ENCODE measurements around the gene KCNMA1. TPM values are rescaled to one million over a fixed set of nuclear protein-coding genes. Genes with fewer than 3 reads are reported as not detected.
A peak's percentile ranks its signal among the peaks of the same experiment; 100 is the strongest.

Gene KCNMA1
- total and polyA plus RNA-seq, 10 of the 15 experiments (the other 5 are each of a cell fraction or from before 2014, with no cell fraction given): 8.5 to 77.0 (median 21.3) TPM

- ChIA-PET CTCF (no interaction called here), SMC1A (ENCODE audit: uncharacterized antibody, unreplicated experiment) (no interaction called here), RAD21 (ENCODE audit: unreplicated experiment) (no interaction called here), POLR2A (no interaction called here)
- no peaks in the 10 kb centered on the region for H4K20me1 ChIP-seq (ENCODE audit: control insufficient read depth, insufficient read depth)
- H3K79me2 ChIP-seq (ENCODE audit: control insufficient read depth, insufficient read depth, low read length): no peaks in the 10 kb centered on the region
- intact Hi-C loops (cut with micrococcal nuclease; ENCODE audit: unreplicated experiment) (no loop called here), in situ Hi-C loops (cut with MboI) (no loop called here)
- H3K9ac ChIP-seq (ENCODE audit: control insufficient read depth, insufficient read depth, low read length): no peak overlapping the region
- H3K4me1 ChIP-seq (ENCODE audit: control insufficient read depth, insufficient read depth, low read length): no peaks in the 10 kb centered on the region
- ATAC-seq (peak; percentile 46), DNase-seq (ENCODE audit: low read depth, low spot score) (no peak), FAIRE-seq (no peak)
- no peak overlapping the region for H3K4me2 ChIP-seq (ENCODE audit: control insufficient read depth, insufficient read depth)
- no peaks in the 10 kb centered on the region for H3K27me3 ChIP-seq (replicated peaks in 1 of 2; ENCODE audit: control insufficient read depth in 2 of 2, insufficient read depth in 2 of 2, low read length in 1 of 2)
- no TSS peak for BruUV-seq (replicated peaks)
- no peak overlapping the region for H3K4me3 ChIP-seq
- H3K27ac ChIP-seq (ENCODE audit: control insufficient read depth, insufficient read depth): no peak overlapping the region
- WGBS (ENCODE audit: insufficient coverage, insufficient replicate concordance, low lambda C conversion rate, missing lambda C conversion rate): 28% methylated on average over 8 of the region's 8 CpGs
- H2AFZ ChIP-seq (ENCODE audit: control insufficient read depth, low read depth, low read length): no peak overlapping the region
- H3K36me3 ChIP-seq (ENCODE audit: control insufficient read depth in 2 of 2, insufficient read depth in 2 of 2, low read length in 1 of 2): no peaks in the 10 kb centered on the region
- 0 out of 2 replicates have a peak, but pooled peaks have one; percentile 20 for TF ChIP-seq IKZF1 (conservative IDR thresholded peaks at IDR 0.05)
- no peak for TF ChIP-seq GABPA (IDR thresholded peaks at IDR 0.05; ENCODE audit: low read depth)
- peak; percentile 48; the same call in 1 of the 2 replicates for TF ChIP-seq EED (IDR thresholded peaks at IDR 0.05; ENCODE audit: low read depth)
- no peaks in the 10 kb centered on the region for H3K9me3 ChIP-seq (replicated peaks; ENCODE audit: control insufficient read depth, insufficient read depth, low read length)
These were observed 518.9 kb downstream of the KCNMA1 start for GRCh38 chr10:77118603-77119282.

GRCh38 chr10:77117501-77117900 lies 520.1 kb downstream of the KCNMA1 start:
- H3K4me3 ChIP-seq: no peak overlapping the region
- intact Hi-C loops (cut with micrococcal nuclease; ENCODE audit: unreplicated experiment) (no loop called here), in situ Hi-C loops (cut with MboI) (no loop called here)
- no peak for TF ChIP-seq EGR1 (IDR thresholded peaks at IDR 0.05; ENCODE audit: borderline replicate concordance in 1 of 2, low read depth in 2 of 2, low read length in 2 of 2)
- TF ChIP-seq ZBED1 (IDR thresholded peaks at IDR 0.05; ENCODE audit: borderline replicate concordance): no peak
- no peak for TF ChIP-seq ETV6 (conservative IDR thresholded peaks at IDR 0.05 in 1 of 2, IDR thresholded peaks at IDR 0.05 in 1 of 2; ENCODE audit: borderline replicate concordance in 1 of 2, low read depth in 1 of 2)
- TF ChIP-seq CBX3 (IDR thresholded peaks at IDR 0.05; ENCODE audit: borderline replicate concordance, low read depth): no peak
- no peak for TF ChIP-seq IKZF2 (IDR thresholded peaks at IDR 0.05)
- TF ChIP-seq RBBP5 (conservative IDR thresholded peaks at IDR 0.05): no peak
- no peak for TF ChIP-seq SP1 (IDR thresholded peaks at IDR 0.05; ENCODE audit: low read depth, low read length)
- WGBS (ENCODE audit: insufficient coverage, insufficient replicate concordance, low lambda C conversion rate, missing lambda C conversion rate): 27% methylated on average over 2 of the region's 2 CpGs
- no peaks in the 10 kb centered on the region for H3K36me3 ChIP-seq (ENCODE audit: control insufficient read depth in 2 of 2, insufficient read depth in 2 of 2, low read length in 1 of 2)
- BruUV-seq (replicated peaks): no TSS peak
- H2AFZ ChIP-seq (ENCODE audit: control insufficient read depth, low read depth, low read length): no peak overlapping the region
- ChIA-PET CTCF (no interaction called here), SMC1A (ENCODE audit: uncharacterized antibody, unreplicated experiment) (no interaction called here), RAD21 (ENCODE audit: unreplicated experiment) (no interaction called here), POLR2A (interaction anchor here (0.7 kb wide), 1 partner anchor 237 kb away, joined by 5 read pairs; no protein-coding TSS in a partner anchor)
- H3K4me2 ChIP-seq (ENCODE audit: control insufficient read depth, insufficient read depth): no peak overlapping the region
- no peaks in the 10 kb centered on the region for H3K4me1 ChIP-seq (ENCODE audit: control insufficient read depth, insufficient read depth, low read length)
- no peaks in the 10 kb centered on the region for H4K20me1 ChIP-seq (ENCODE audit: control insufficient read depth, insufficient read depth)
- no peak overlapping the region for H3K9ac ChIP-seq (ENCODE audit: control insufficient read depth, insufficient read depth, low read length)
- ATAC-seq (no peak), FAIRE-seq (no peak), DNase-seq (ENCODE audit: low read depth, low spot score) (no peak)
- H3K27ac ChIP-seq (ENCODE audit: control insufficient read depth, insufficient read depth): no peak overlapping the region
- no peaks in the 10 kb centered on the region for H3K9me3 ChIP-seq (replicated peaks; ENCODE audit: control insufficient read depth, insufficient read depth, low read length)
- no peaks in the 10 kb centered on the region for H3K27me3 ChIP-seq (replicated peaks in 1 of 2; ENCODE audit: control insufficient read depth in 2 of 2, insufficient read depth in 2 of 2, low read length in 1 of 2)
- no peaks in the 10 kb centered on the region for H3K79me2 ChIP-seq (ENCODE audit: control insufficient read depth, insufficient read depth, low read length)
